ENCODE results near the gene B4GALT6.

DNA sequence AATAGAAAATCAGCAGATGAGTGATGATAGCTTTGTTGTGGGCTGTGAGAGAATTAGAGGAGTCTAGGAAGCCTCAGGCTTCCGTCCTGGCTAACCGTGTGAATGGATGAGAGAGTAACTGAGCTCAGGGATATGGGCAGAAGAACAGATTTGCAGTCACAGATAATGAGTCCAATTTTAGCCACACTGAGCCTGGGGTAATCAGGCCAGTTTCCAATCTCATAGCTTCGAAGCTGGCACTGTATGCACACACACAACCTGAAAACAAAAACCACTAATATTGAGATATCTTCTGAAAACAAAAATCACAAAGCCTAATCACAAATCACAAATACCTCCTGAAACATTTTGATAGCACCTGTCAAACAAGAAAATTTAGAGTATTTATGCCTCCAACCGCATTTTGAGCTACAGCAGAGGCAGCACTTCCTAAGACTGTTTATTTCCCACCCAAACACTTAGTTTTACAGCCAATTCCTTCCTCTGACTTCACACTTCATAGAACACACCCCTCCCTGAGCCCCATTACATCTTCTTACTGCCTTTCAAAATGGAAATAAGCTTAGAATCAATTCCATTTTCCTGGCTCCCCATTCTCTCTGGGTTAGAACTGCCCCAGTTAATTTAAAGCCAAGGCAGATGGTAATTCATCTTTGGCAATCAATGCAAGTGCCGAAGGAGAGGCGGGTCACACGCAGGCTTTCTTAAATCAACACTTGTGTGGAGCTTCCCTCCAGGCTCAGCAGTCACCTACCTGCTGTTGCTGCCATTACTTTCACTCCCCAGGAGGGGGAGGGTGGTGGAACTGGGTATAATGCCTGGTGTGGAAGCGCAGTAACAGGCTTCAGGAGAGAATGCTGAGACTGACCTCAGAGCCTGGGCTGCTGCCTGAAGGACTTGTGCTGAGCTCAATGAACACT is 73.8 kb downstream of the B4GALT6 start:
- TF ChIP-seq, protein P1, sequence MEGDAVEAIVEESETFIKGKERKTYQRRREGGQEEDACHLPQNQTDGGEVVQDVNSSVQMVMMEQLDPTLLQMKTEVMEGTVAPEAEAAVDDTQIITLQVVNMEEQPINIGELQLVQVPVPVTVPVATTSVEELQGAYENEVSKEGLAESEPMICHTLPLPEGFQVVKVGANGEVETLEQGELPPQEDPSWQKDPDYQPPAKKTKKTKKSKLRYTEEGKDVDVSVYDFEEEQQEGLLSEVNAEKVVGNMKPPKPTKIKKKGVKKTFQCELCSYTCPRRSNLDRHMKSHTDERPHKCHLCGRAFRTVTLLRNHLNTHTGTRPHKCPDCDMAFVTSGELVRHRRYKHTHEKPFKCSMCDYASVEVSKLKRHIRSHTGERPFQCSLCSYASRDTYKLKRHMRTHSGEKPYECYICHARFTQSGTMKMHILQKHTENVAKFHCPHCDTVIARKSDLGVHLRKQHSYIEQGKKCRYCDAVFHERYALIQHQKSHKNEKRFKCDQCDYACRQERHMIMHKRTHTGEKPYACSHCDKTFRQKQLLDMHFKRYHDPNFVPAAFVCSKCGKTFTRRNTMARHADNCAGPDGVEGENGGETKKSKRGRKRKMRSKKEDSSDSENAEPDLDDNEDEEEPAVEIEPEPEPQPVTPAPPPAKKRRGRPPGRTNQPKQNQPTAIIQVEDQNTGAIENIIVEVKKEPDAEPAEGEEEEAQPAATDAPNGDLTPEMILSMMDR (IDR thresholded peaks at IDR 0.05), result peak in 4 of 5 experiments; percentile 29 to 43 (median 32)
- no peak for TF ChIP-seq POLR2AphosphoS5 (IDR thresholded peaks at IDR 0.05)

Data from transverse colon (tissue), 4 donors.